PC-9 (cell line): ENCODE measurements around the gene DIS3. TPM values are rescaled to one million over a fixed set of nuclear protein-coding genes. Genes with fewer than 3 reads are reported as not detected.
"Not testable (repeated sequence)": the region's sequence is repeated elsewhere in the genome, so short reads cannot be mapped to it uniquely, and the experiment has no call there.

Source experiments
- BruUV-seq: library from RNA; stranded (reverse); fragments of 400-500 nt; replicated peaks from 2 replicates; lab custom pipeline; 2021; lab: Mats Ljungman, UMichigan
- CTCF ChIA-PET: fragments of 300-600 bp; sonication (Branson Sonifier 250); formaldehyde crosslinking; loops from one replicate; lab custom pipeline; 2022; ENCODE audit warnings: antibody characterized with exemption; lab: Charles Lee
- POLR2A ChIA-PET: fragments of 300-600 bp; sonication (Branson Sonifier 250); formaldehyde crosslinking; loops from one replicate; lab custom pipeline; 2022; ENCODE audit warnings: antibody characterized with exemption; ENCODE audit not compliant: unreplicated experiment; lab: Charles Lee
- DNase-seq, 2 experiments: peaks; one replicate each; pipeline versions ENCODE4 v3.0.0 to v3.0.0-alpha.2; 2015 to 2022; ENCODE audit warnings: mixed read lengths in 1 of 2
- H2AFZ ChIP-seq: fragments of 200-600 bp; sonication (generic); 2 replicates; pipeline ENCODE4 v1.8.1; 2017; ENCODE audit warnings: antibody characterized with exemption
- H3F3A ChIP-seq: fragments of 200-600 bp; sonication (generic); 2 replicates; pipeline ENCODE4 v1.8.1; 2017; ENCODE audit warnings: antibody characterized with exemption, mild to moderate bottlenecking, low read depth; ENCODE audit not compliant: insufficient read depth
- H3K27ac ChIP-seq: fragments of 200-600 bp; sonication (generic); 2 replicates; pipeline ENCODE4 v1.6.1; 2016; ENCODE audit warnings: mixed run types
- H3K27me3 ChIP-seq: fragments of 200-600 bp; sonication (generic); 2 replicates; pipeline ENCODE4 v1.6.1; 2016; ENCODE audit warnings: low read depth, mixed run types; ENCODE audit not compliant: insufficient read depth
- H3K36me3 ChIP-seq: fragments of 200-600 bp; sonication (generic); 2 replicates; pipeline ENCODE4 v1.6.1; 2016; ENCODE audit warnings: low read depth, mixed run types
- H3K4me1 ChIP-seq: fragments of 200-600 bp; sonication (generic); replicated peaks from 2 replicates; pipeline ENCODE4 v1.6.1; 2016; ENCODE audit warnings: mixed run types; ENCODE audit not compliant: insufficient read depth
- H3K4me2 ChIP-seq: fragments of 200-600 bp; sonication (generic); 2 replicates; pipeline ENCODE4 v1.6.1; 2017; ENCODE audit warnings: mixed run types
- H3K4me3 ChIP-seq: fragments of 200-600 bp; sonication (generic); 2 replicates; pipeline ENCODE4 v1.6.1; 2016; ENCODE audit warnings: mixed run types
- H3K79me2 ChIP-seq: fragments of 200-600 bp; sonication (generic); 2 replicates; pipeline ENCODE4 v1.6.1; 2017; ENCODE audit warnings: low read depth, mixed run types
- H3K9me2 ChIP-seq: fragments of 200-600 bp; sonication (generic); 2 replicates; pipeline ENCODE4 v1.8.1; 2017; ENCODE audit warnings: mild to moderate bottlenecking; ENCODE audit not compliant: insufficient read depth
- H3K9me3 ChIP-seq: fragments of 200-600 bp; sonication (generic); 2 replicates; pipeline ENCODE4 v1.8.1; 2016; ENCODE audit warnings: low read depth; ENCODE audit not compliant: insufficient read depth
- H4K20me1 ChIP-seq: fragments of 200-600 bp; sonication (generic); 2 replicates; pipeline ENCODE4 v1.8.1; 2017; ENCODE audit not compliant: insufficient read depth
- CTCF ChIP-seq: fragments of 200-600 bp; sonication (generic); conservative IDR thresholded peaks from 2 replicates; pipeline ENCODE4 v1.6.1; 2017; ENCODE audit warnings: mixed run types, antibody characterized with exemption, mild to moderate bottlenecking, moderate library complexity
- EZH2 ChIP-seq: fragments of 200-600 bp; sonication (generic); IDR thresholded peaks from 2 replicates; pipeline ENCODE4 v1.8.0; 2017; ENCODE audit warnings: antibody characterized with exemption, low read depth
- intact Hi-C: fragments of 100-400 bp; cut with micrococcal nuclease; formaldehyde crosslinking; loops from one replicate; pipeline ENCODE4 v1.10.0; 2022; ENCODE audit not compliant: unreplicated experiment
- total RNA-seq: library from RNA; stranded (reverse); gene quantifications from 2 replicates; pipeline ENCODE4 v1.2.3, GENCODE V29; 2021

Gene DIS3
- total RNA-seq, 1 experiment from 2014 or later = 23.6 TPM

- peak in 1 of 2 experiments; percentile 23 for DNase-seq
- H3K27me3 ChIP-seq = no peaks in the 10 kb centered on the region
- H2AFZ ChIP-seq = peak overlapping the region; percentile 93
- no peaks in the 10 kb centered on the region for H3K9me3 ChIP-seq
- H3K4me2 ChIP-seq = peak overlapping the region; percentile 95
- no peak for TF ChIP-seq EZH2
- H3K36me3 ChIP-seq = peaks cover 9% of the 10 kb centered on the region; the same call in 1 of the 2 replicates
- H3F3A ChIP-seq = no peaks in the 10 kb centered on the region
- intact Hi-C loops = no loop called here
- TSS peak; percentile 26 for BruUV-seq
- H3K79me2 ChIP-seq = peaks cover 92% of the 10 kb centered on the region
- POLR2A ChIA-PET = no interaction called here
- CTCF ChIA-PET = no interaction called here
- H3K27ac ChIP-seq = no peak overlapping the region
- H4K20me1 ChIP-seq = no peaks in the 10 kb centered on the region
- H3K4me3 ChIP-seq = peak overlapping the region; percentile 96
- H3K9me2 ChIP-seq = no peaks in the 10 kb centered on the region
- H3K4me1 ChIP-seq = peaks cover 22% of the 10 kb centered on the region
These were observed 54.8 kb downstream of the DIS3 start for GRCh38 chr13:72726726-72727416.

GRCh38 chr13:72726185-72726584 lies 55.5 kb downstream of the DIS3 start:
- DNase-seq, H3K27ac ChIP-seq, H3K36me3 ChIP-seq, BruUV-seq, H3K27me3 ChIP-seq, intact Hi-C loops, CTCF ChIA-PET, POLR2A ChIA-PET, H3K9me3 ChIP-seq, H3F3A ChIP-seq, H4K20me1 ChIP-seq, H3K9me2 ChIP-seq: not testable (repeated sequence)
- peaks cover 92% of the 10 kb centered on the region for H3K79me2 ChIP-seq
- H3K4me3 ChIP-seq = peak overlapping the region; percentile 96
- peak overlapping the region; percentile 93; the same call in 1 of the 2 replicates for H2AFZ ChIP-seq
- H3K4me1 ChIP-seq = peaks cover 22% of the 10 kb centered on the region
- peak overlapping the region; percentile 95 for H3K4me2 ChIP-seq

- no peaks in the 10 kb centered on the region for H3K9me3 ChIP-seq
- POLR2A ChIA-PET = no interaction called here
These were observed 64.9 kb downstream of the DIS3 start for GRCh38 chr13:72716776-72717175.

More at GRCh38 chr13:72716776-72717175, 64.9 kb downstream of the DIS3 start:
- Histone ChIP-seq H3F3A (0 out of 2 replicates have a peak, but pooled peaks cover 4% of the 10 kb centered on the region), H3K4me1 (no peaks in the 10 kb centered on the region), H2AFZ (no peak overlapping the region), H3K4me3 (no peak overlapping the region), H3K27ac (no peak overlapping the region), H3K79me2 (peaks cover 50% of the 10 kb centered on the region), H3K4me2 (no peak overlapping the region), H3K36me3 (peaks cover 30% of the 10 kb centered on the region), H4K20me1 (0 out of 2 replicates have a peak, but pooled peaks cover 4% of the 10 kb centered on the region), H3K27me3 (no peaks in the 10 kb centered on the region), H3K9me2 (no peaks in the 10 kb centered on the region)
- DNase-seq = no peak
- no TSS peak for BruUV-seq
- CTCF ChIA-PET = no interaction called here
- intact Hi-C loops = no loop called here
- TF ChIP-seq CTCF (no peak), EZH2 (no peak)

Other genes starting within 250 kb of the DIS3 start
- gene MZT1, start 54.3 kb downstream of the DIS3 start, total RNA-seq = 15.2 and 21.0 TPM in 2 replicates
- gene BORA, start 54.0 kb downstream of the DIS3 start, total RNA-seq = 12.6 and 19.5 TPM in 2 replicates
- 15.0 and 20.3 TPM in 2 replicates for gene PIBF1, start 233 bp upstream of the DIS3 start, total RNA-seq